ENCODE data around the gene B9D2.

Gene B9D2

GRCh38 chr19:41327076-41327575 lies 36.8 kb downstream of the B9D2 start:
- Histone ChIP-seq H3K36me3 (replicated peaks) (peaks cover 49% of the 10 kb centered on the region), H3K27ac (peak overlapping the region; percentile 98), H3K27me3 (replicated peaks) (no peaks in the 10 kb centered on the region), H3K4me3 (ENCODE audit: low read depth, low read length) (no peak overlapping the region)
- DNase-seq: no peak
- in situ Hi-C loops (cut with HindIII; ENCODE audit: low pct_ligation_motif_present, low sequenced_read_pairs): no loop called here
- TF ChIP-seq, protein P1, sequence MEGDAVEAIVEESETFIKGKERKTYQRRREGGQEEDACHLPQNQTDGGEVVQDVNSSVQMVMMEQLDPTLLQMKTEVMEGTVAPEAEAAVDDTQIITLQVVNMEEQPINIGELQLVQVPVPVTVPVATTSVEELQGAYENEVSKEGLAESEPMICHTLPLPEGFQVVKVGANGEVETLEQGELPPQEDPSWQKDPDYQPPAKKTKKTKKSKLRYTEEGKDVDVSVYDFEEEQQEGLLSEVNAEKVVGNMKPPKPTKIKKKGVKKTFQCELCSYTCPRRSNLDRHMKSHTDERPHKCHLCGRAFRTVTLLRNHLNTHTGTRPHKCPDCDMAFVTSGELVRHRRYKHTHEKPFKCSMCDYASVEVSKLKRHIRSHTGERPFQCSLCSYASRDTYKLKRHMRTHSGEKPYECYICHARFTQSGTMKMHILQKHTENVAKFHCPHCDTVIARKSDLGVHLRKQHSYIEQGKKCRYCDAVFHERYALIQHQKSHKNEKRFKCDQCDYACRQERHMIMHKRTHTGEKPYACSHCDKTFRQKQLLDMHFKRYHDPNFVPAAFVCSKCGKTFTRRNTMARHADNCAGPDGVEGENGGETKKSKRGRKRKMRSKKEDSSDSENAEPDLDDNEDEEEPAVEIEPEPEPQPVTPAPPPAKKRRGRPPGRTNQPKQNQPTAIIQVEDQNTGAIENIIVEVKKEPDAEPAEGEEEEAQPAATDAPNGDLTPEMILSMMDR (IDR thresholded peaks at IDR 0.05; ENCODE audit: low read depth, low read length, missing control alignments): no peak

- DNase-seq: peak; percentile 88
- peaks cover 47% of the 10 kb centered on the region for H3K36me3 ChIP-seq (replicated peaks)
- in situ Hi-C loops (cut with HindIII; ENCODE audit: low pct_ligation_motif_present, low sequenced_read_pairs): no loop called here
- TF ChIP-seq, protein P1 (IDR thresholded peaks at IDR 0.05; ENCODE audit: low read depth, low read length, missing control alignments): no peak
- no peaks in the 10 kb centered on the region for H3K27me3 ChIP-seq (replicated peaks)
- H3K4me3 ChIP-seq (ENCODE audit: low read depth, low read length): peak overlapping the region; percentile 0
- peak overlapping the region; percentile 98 for H3K27ac ChIP-seq
Observed at GRCh38 chr19:41325947-41326706, 37.8 kb downstream of the B9D2 start.

DNA sequence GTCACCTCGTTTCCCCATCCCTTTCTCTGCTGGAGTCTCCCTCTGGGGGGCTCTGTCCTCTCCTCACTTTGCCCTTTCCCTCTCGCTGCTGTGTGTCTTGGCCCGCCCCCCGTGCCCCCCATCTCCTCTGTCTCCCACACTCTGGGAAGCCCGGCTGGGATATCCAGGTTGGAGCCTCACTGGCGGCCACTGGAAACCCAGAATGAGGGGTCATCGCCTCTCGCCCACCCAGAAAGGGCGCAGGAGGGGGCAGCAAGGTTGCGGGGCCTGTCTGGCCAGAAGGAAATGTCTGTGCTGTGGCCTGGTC lies 38.4 kb downstream of the B9D2 start:
- in situ Hi-C loops (cut with HindIII; ENCODE audit: low pct_ligation_motif_present, low sequenced_read_pairs): no loop called here
- H3K27ac ChIP-seq: peak overlapping the region; percentile 98
- H3K36me3 ChIP-seq (replicated peaks): peaks cover 48% of the 10 kb centered on the region
- no peak for DNase-seq
- no peaks in the 10 kb centered on the region for H3K27me3 ChIP-seq (replicated peaks)
- peak overlapping the region; percentile 12 for H3K4me3 ChIP-seq (ENCODE audit: low read depth, low read length)
- TF ChIP-seq, protein P1 (IDR thresholded peaks at IDR 0.05; ENCODE audit: low read depth, low read length, missing control alignments): no peak

DNA sequence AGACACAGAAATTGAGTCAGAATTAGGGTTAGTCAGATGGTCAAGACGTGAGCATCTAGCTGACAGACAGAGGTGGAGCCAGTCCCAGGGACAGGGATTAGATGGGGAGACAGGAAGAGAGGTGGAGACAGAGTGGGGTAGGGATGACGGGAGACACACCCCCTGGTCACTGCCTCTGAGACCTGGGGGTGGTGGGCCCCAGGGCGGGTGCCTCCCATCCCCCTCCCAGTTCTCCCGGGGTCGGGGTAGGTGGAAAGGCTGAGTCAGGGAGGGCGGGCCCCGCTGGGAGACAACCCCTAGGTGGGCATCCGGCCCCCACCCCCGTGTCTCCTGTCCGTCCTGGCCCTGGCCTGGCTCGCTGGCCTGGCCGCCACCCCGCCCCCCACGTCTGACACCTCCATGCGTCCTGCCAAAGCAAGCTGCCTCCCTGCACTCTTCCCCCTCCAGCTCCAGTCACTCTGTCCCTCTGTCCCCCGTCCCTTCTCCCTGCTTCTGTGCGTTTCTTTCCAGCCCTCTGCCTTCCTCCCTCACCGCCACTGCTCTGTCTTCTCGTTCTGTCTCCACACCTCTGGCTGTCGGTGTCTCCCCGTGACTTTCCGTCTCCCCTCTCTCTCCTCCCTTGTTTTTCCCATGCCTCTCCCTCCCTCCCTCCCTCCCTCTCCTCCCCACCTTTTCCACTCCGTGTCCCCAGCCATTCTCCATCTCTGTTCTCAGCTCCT lies 38.9 kb downstream of the B9D2 start:
- peak overlapping the region; percentile 17 for H3K4me3 ChIP-seq (ENCODE audit: low read depth, low read length)
- in situ Hi-C loops (cut with HindIII; ENCODE audit: low pct_ligation_motif_present, low sequenced_read_pairs): no loop called here
- DNase-seq: peak; percentile 81

GRCh38 chr19:41324231-41324702 lies 39.7 kb downstream of the B9D2 start:
- Histone ChIP-seq H3K27ac (peak overlapping the region; percentile 98), H3K27me3 (replicated peaks) (no peaks in the 10 kb centered on the region), H3K36me3 (replicated peaks) (peaks cover 51% of the 10 kb centered on the region), H3K4me3 (ENCODE audit: low read depth, low read length) (no peak overlapping the region)
- in situ Hi-C loops (cut with HindIII; ENCODE audit: low pct_ligation_motif_present, low sequenced_read_pairs): no loop called here
- TF ChIP-seq, protein P1 (IDR thresholded peaks at IDR 0.05; ENCODE audit: low read depth, low read length, missing control alignments): no peak
- DNase-seq: no peak

More for the DNA sequence above, 38.9 kb downstream of the B9D2 start:
- TF ChIP-seq, protein P1 (IDR thresholded peaks at IDR 0.05; ENCODE audit: low read depth, low read length, missing control alignments): no peak
- peak overlapping the region; percentile 98 for H3K27ac ChIP-seq
- peaks cover 46% of the 10 kb centered on the region for H3K36me3 ChIP-seq (replicated peaks)
- H3K27me3 ChIP-seq (replicated peaks): no peaks in the 10 kb centered on the region
